Measurements from ENCODE around the gene EIF2AK3.
"Not testable (repeated sequence)": the region's sequence is repeated elsewhere in the genome, so short reads cannot be mapped to it uniquely, and the experiment has no call there.

EIF2AK3 gene

DNA sequence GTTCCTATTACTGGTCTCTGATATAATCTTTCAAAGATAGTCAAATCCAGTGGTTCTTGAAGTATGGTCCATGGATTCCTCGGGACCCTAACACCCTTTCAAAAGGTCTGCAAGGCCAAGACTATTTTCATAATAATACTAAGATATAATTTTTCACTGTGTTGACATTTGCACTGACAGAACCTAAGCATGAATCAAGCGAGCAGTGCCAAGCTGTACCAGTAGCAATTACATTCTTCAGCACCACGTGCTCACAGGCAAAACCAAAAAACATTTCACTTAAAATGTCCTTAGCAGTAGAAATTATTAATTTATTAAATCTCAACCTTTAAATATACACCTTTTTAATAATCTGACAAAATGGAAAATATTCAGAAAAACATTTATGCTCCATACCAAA lies 59.1 kb downstream of the EIF2AK3 start:
- Histone ChIP-seq H3K4me1 (ENCODE audit: control insufficient read depth, insufficient read depth, low read length, unreplicated experiment) (no peaks in the 10 kb centered on the region), H3K27ac (ENCODE audit: low read depth, low read length) (no peak overlapping the region), H3K4me3 (ENCODE audit: low read depth, low read length) (no peak overlapping the region), H2AFZ (ENCODE audit: low read length, unreplicated experiment) (no peak overlapping the region), H3K36me3 (ENCODE audit: insufficient read depth, low read length) (peaks cover 8% of the 10 kb centered on the region; the same call in 1 of the 2 replicates), H3K27me3 (ENCODE audit: insufficient read depth, low read length) (no peaks in the 10 kb centered on the region), H3K79me2 (ENCODE audit: control insufficient read depth, insufficient read depth, low read length, unreplicated experiment) (no peaks in the 10 kb centered on the region)

DNA sequence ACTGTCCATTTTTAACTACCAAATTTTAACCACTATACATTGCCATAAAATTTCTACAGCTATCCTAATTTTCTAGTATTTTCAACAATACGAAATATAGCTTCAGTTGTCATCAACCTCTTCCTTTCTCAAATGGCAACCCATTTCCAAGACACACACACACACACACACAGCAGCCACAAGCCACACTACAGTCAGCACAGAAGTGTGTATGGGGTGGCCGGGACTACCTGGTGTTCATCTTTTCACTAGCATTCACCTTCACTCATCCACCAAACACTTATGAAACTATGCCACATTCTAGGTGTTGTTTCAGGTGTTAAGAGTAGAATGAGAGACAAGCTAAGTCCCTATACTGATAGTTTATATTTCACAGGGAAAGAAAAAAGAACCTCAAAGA lies 62.9 kb downstream of the EIF2AK3 start:
- Histone ChIP-seq H3K4me1 (ENCODE audit: control insufficient read depth, insufficient read depth, low read length, unreplicated experiment) (no peaks in the 10 kb centered on the region), H2AFZ (ENCODE audit: low read length, unreplicated experiment) (no peak overlapping the region), H3K27ac (ENCODE audit: low read depth, low read length) (no peak overlapping the region), H3K36me3 (ENCODE audit: insufficient read depth, low read length) (peaks cover 15% of the 10 kb centered on the region), H3K79me2 (ENCODE audit: control insufficient read depth, insufficient read depth, low read length, unreplicated experiment) (no peaks in the 10 kb centered on the region), H3K4me3 (ENCODE audit: low read depth, low read length) (no peak overlapping the region), H3K27me3 (ENCODE audit: insufficient read depth, low read length) (no peaks in the 10 kb centered on the region)

- H3K79me2 ChIP-seq (ENCODE audit: control insufficient read depth, insufficient read depth, low read length, unreplicated experiment): no peaks in the 10 kb centered on the region
- H3K27me3 ChIP-seq (ENCODE audit: insufficient read depth, low read length): no peaks in the 10 kb centered on the region
- no peaks in the 10 kb centered on the region for H3K4me1 ChIP-seq (ENCODE audit: control insufficient read depth, insufficient read depth, low read length, unreplicated experiment)
- no peak overlapping the region for H3K4me3 ChIP-seq (ENCODE audit: low read depth, low read length)
- no peak overlapping the region for H3K27ac ChIP-seq (ENCODE audit: low read depth, low read length)
- no peak overlapping the region for H2AFZ ChIP-seq (ENCODE audit: low read length, unreplicated experiment)
- peaks cover 11% of the 10 kb centered on the region for H3K36me3 ChIP-seq (ENCODE audit: insufficient read depth, low read length)
Observed at GRCh38 chr2:88563129-88563528, 64.1 kb downstream of the EIF2AK3 start.

DNA sequence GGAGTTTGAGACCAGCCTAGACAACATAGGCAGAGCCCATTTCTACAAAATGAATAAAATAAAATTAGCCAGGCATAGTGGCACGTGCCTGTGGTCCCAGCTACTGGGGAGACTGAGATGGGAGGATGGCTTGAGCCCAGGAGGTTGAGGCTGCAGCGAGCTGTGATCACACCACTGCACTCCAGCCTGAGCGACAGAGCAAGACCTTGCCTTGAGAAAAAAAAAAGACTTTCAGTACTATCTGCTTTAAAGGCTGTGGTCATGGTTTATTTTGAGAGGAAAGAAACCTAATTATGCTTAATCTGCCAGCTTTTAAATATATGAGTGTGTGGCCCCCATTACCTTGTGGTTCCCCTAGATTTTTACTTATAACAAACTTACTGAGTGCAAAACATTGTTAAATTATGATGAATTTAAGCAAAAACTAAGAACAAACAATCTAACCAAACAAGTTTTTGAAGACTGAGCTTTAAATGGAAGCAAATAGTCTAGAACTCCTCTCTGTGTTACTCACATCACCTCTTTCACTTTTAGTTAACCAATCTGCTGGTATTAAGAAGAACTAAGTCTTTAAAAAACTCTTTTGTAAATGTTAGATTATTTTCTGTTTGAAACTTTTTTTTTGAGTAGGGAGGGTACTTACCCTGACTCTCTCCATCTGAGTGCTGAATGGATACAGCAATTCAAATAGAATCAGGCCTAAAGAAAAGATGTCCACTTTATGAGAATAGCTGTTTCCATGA lies 65.4 kb downstream of the EIF2AK3 start:
- H3K36me3 ChIP-seq (ENCODE audit: insufficient read depth, low read length): peaks cover 11% of the 10 kb centered on the region
- H3K4me1 ChIP-seq (ENCODE audit: control insufficient read depth, insufficient read depth, low read length, unreplicated experiment): no peaks in the 10 kb centered on the region
- no peak overlapping the region for H2AFZ ChIP-seq (ENCODE audit: low read length, unreplicated experiment)
- H3K27ac ChIP-seq (ENCODE audit: low read depth, low read length): no peak overlapping the region
- no peaks in the 10 kb centered on the region for H3K27me3 ChIP-seq (ENCODE audit: insufficient read depth, low read length)
- H3K79me2 ChIP-seq (ENCODE audit: control insufficient read depth, insufficient read depth, low read length, unreplicated experiment): no peaks in the 10 kb centered on the region
- H3K4me3 ChIP-seq (ENCODE audit: low read depth, low read length): no peak overlapping the region

DNA sequence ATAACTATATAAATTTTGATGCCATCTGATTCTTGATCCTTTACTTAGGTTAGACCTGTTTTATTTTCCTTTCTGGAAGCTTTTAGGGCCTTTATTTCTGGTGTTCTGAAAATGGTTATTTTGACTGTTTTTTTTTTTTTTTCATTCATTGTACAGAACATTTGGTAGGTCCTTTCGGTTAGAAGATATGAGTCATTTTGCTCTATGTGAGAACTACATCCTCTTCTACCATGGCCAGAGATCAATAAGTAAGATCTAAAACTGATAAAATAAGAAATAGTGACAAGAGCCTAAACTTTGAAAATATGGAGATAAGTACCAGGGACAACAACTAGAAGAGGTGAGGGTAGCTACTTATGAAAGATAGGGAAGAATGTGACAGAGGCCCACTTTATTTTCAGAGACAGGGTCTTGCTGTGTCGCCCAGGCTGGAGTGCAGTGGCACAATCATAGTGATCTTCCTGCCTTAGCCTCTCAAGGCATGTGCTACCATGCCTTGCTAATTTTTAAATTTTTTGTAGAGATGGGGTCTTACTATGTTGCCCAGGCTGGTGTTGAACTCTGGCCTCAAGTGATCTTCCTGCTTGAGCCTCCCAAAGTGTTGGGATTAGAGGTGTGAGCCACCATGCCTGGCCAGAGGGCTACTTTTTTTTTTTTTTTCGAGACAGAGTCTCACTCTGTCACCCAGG lies 66.5 kb downstream of the EIF2AK3 start:
- Histone ChIP-seq H2AFZ (ENCODE audit: low read length, unreplicated experiment) (no peak overlapping the region), H3K79me2 (ENCODE audit: control insufficient read depth, insufficient read depth, low read length, unreplicated experiment) (no peaks in the 10 kb centered on the region), H3K4me1 (ENCODE audit: control insufficient read depth, insufficient read depth, low read length, unreplicated experiment) (no peaks in the 10 kb centered on the region), H3K27me3 (ENCODE audit: insufficient read depth, low read length) (no peaks in the 10 kb centered on the region), H3K4me3 (ENCODE audit: low read depth, low read length) (no peak overlapping the region), H3K27ac (ENCODE audit: low read depth, low read length) (no peak overlapping the region), H3K36me3 (ENCODE audit: insufficient read depth, low read length) (peaks cover 14% of the 10 kb centered on the region)

DNA sequence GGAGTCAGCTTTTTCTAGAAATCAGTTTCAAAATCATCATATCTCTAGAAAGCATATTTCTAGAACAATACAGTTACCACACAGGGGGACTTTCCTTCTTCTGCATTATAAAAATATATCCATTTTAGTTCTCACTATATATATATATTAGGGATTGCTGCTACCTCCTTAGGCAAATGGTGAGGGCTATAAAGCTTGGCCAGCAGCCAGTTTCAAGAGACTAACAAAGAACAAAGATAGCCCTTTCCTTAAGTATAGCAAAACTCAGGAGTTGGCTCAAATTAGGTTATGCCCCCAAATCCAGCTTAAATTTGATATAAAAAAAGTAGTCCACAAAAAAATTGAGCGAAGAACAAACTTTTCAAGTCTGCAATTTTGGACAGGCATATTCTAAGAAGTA lies 70.0 kb downstream of the EIF2AK3 start:
- H3K4me3 ChIP-seq (ENCODE audit: low read depth, low read length): no peak overlapping the region
- H3K4me1 ChIP-seq (ENCODE audit: control insufficient read depth, insufficient read depth, low read length, unreplicated experiment): no peaks in the 10 kb centered on the region
- no peaks in the 10 kb centered on the region for H3K79me2 ChIP-seq (ENCODE audit: control insufficient read depth, insufficient read depth, low read length, unreplicated experiment)

DNA sequence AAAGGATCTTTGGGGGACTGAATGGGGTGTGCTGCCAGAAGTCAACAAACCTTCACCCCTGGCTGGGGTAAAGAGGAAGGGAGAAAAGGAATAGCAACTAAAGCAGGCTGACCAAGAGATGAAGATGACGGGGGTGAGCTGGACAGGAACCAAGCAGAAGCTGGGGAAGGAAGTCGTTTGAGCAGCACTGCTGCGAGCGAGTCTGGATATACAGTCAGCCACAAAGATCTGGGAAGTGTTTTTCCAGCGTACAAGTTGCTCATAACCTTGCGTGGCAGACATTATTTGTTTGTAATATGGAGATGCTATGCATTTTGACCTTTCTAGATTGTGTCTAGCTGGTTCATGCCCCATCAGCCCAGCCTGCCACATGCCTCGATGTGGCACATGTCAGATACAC lies 71.2 kb downstream of the EIF2AK3 start:
- H3K36me3 ChIP-seq (ENCODE audit: insufficient read depth, low read length): 0 out of 2 replicates have a peak, but pooled peaks cover 3% of the 10 kb centered on the region
- no peaks in the 10 kb centered on the region for H3K79me2 ChIP-seq (ENCODE audit: control insufficient read depth, insufficient read depth, low read length, unreplicated experiment)
- H3K4me1 ChIP-seq (ENCODE audit: control insufficient read depth, insufficient read depth, low read length, unreplicated experiment): no peaks in the 10 kb centered on the region
- no peak overlapping the region for H3K27ac ChIP-seq (ENCODE audit: low read depth, low read length)
- H3K27me3 ChIP-seq (ENCODE audit: insufficient read depth, low read length): no peaks in the 10 kb centered on the region
- no peak overlapping the region for H3K4me3 ChIP-seq (ENCODE audit: low read depth, low read length)
- H2AFZ ChIP-seq (ENCODE audit: low read length, unreplicated experiment): no peak overlapping the region

More for the DNA sequence above, 70.0 kb downstream of the EIF2AK3 start:
- H3K36me3 ChIP-seq (ENCODE audit: insufficient read depth, low read length): peaks cover 11% of the 10 kb centered on the region
- H3K27me3 ChIP-seq (ENCODE audit: insufficient read depth, low read length): no peaks in the 10 kb centered on the region
- H3K27ac ChIP-seq (ENCODE audit: low read depth, low read length): no peak overlapping the region
- H2AFZ ChIP-seq (ENCODE audit: low read length, unreplicated experiment): no peak overlapping the region

GRCh38 chr2:88554189-88554588 lies 73.1 kb downstream of the EIF2AK3 start:
- H3K4me1 ChIP-seq (ENCODE audit: control insufficient read depth, insufficient read depth, low read length, unreplicated experiment): peaks cover 3% of the 10 kb centered on the region
- no peak overlapping the region for H3K27ac ChIP-seq (ENCODE audit: low read depth, low read length)
- H3K4me3 ChIP-seq (ENCODE audit: low read depth, low read length): no peak overlapping the region
- no peak overlapping the region for H2AFZ ChIP-seq (ENCODE audit: low read length, unreplicated experiment)
- no peaks in the 10 kb centered on the region for H3K79me2 ChIP-seq (ENCODE audit: control insufficient read depth, insufficient read depth, low read length, unreplicated experiment)
- H3K27me3 ChIP-seq (ENCODE audit: insufficient read depth, low read length): peaks cover 15% of the 10 kb centered on the region
- 0 out of 2 replicates have a peak, but pooled peaks cover 3% of the 10 kb centered on the region for H3K36me3 ChIP-seq (ENCODE audit: insufficient read depth, low read length)

DNA sequence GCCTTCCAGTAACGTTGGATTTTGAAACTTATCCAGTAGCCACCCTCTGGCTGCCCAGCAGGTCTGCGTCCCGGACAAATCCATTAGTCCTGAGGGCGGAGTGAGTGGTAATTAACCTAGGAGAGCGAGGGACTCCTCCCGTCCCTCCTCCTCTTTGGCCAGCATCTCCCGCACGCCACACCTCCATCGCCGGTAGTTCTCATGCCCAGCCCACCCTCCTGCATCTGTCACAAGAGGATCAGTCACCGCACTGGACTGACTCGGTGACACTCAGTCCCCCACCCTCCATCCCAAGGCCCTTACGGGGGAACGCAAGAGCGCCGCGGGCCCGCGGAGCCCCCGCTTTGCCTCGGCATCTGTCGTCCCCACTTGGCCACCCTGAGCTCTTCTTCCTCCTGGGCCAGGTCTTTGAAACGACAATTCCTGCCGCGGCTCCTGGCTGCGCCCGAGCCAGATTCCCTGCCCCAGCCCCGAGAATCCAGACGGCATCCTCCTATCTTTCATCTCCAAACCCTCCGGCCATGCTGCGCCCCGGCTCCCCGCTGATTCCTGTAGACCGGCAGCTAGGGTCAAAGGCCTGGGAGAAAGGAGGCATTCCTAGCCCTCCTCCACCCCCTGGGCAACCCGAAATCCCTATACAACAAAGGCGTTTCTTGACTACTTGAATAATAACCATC lies 77.5 kb downstream of the EIF2AK3 start:
- peak overlapping the region; percentile 28 for H2AFZ ChIP-seq (ENCODE audit: low read length, unreplicated experiment)
- no peaks in the 10 kb centered on the region for H3K36me3 ChIP-seq (ENCODE audit: insufficient read depth, low read length)
- H3K79me2 ChIP-seq (ENCODE audit: control insufficient read depth, insufficient read depth, low read length, unreplicated experiment): no peaks in the 10 kb centered on the region
- peak overlapping the region; percentile 64 for H3K4me3 ChIP-seq (ENCODE audit: low read depth, low read length)
- H3K27me3 ChIP-seq (ENCODE audit: insufficient read depth, low read length): peaks cover 15% of the 10 kb centered on the region
- peaks cover 3% of the 10 kb centered on the region for H3K4me1 ChIP-seq (ENCODE audit: control insufficient read depth, insufficient read depth, low read length, unreplicated experiment)
- H3K27ac ChIP-seq (ENCODE audit: low read depth, low read length): no peak overlapping the region

- not testable (repeated sequence) for H3K36me3 ChIP-seq (ENCODE audit: insufficient read depth, low read length); H3K27ac ChIP-seq (ENCODE audit: low read depth, low read length); H3K79me2 ChIP-seq (ENCODE audit: control insufficient read depth, insufficient read depth, low read length, unreplicated experiment); H3K4me1 ChIP-seq (ENCODE audit: control insufficient read depth, insufficient read depth, low read length, unreplicated experiment); H2AFZ ChIP-seq (ENCODE audit: low read length, unreplicated experiment); H3K4me3 ChIP-seq (ENCODE audit: low read depth, low read length)
- peaks cover 15% of the 10 kb centered on the region for H3K27me3 ChIP-seq (ENCODE audit: insufficient read depth, low read length)
Observed at GRCh38 chr2:88546291-88546690, 81.0 kb downstream of the EIF2AK3 start.
